Measurements from ENCODE around the gene TACC3.

GRCh38 chr4:1727117-1728031 is 6.1 kb downstream of the TACC3 start:
- TF ChIP-seq CTCF (conservative IDR thresholded peaks at IDR 0.05 in 1 of 2, IDR thresholded peaks at IDR 0.05 in 1 of 2; ENCODE audit: low read depth in 1 of 2, low read length in 2 of 2) (no peak), EZH2 (IDR thresholded peaks at IDR 0.05; ENCODE audit: low read length, missing control alignments) (no peak)

Data from fibroblast of lung (primary cell).